A549 (cell line): Measurements from ENCODE around the gene ASH1L.

Experiments used
- BHLHE40 ChIP-seq: IDR thresholded peaks from 2 replicates; pipeline ENCODE4 v1.6.1; 2012; ENCODE audit warnings: low read depth, low read length, inconsistent platforms
- EHF ChIP-seq: fragments of 250-450 bp; sonication (Bioruptor Pico); IDR thresholded peaks from 2 replicates; pipeline ENCODE4 v1.5.0; 2020; ENCODE audit warnings: mild to moderate bottlenecking
- EHMT2 ChIP-seq: fragments of 200-600 bp; sonication (generic); IDR thresholded peaks from 2 replicates; pipeline ENCODE4 v1.6.1; 2016; ENCODE audit warnings: antibody characterized with exemption, low read depth, mild to moderate bottlenecking, moderate library complexity
- EP300 ChIP-seq, 2 experiments: fragments of >200 bp; sonication (Bioruptor Twin); formaldehyde crosslinking; IDR thresholded peaks; 2 replicates in 1 of 2; 3 replicates in 1 of 2; pipeline ENCODE4 v1.6.1; 2016 to 2017
- MAZ ChIP-seq: fragments of 150-350 bp; IDR thresholded peaks from 2 replicates; pipeline ENCODE4 v1.6.1; 2014; ENCODE audit warnings: antibody characterized with exemption, low read depth, low read length, borderline replicate concordance
- POLR2A ChIP-seq: IDR thresholded peaks from 2 replicates; pipeline ENCODE4 v1.6.1; 2012; ENCODE audit warnings: mild to moderate bottlenecking, low read length
- RAD21 ChIP-seq, 2 experiments: fragments of >200 bp in 1 of 2; sonication (Bioruptor Twin) in 1 of 2; formaldehyde crosslinking in 1 of 2; IDR thresholded peaks in 1 of 2; conservative IDR thresholded peaks in 1 of 2; 2 replicates in 1 of 2; 3 replicates in 1 of 2; pipeline ENCODE4 v1.6.1; 2012 to 2018; ENCODE audit warnings: inconsistent platforms in 1 of 2
- TF ChIP-seq, protein P1 (sequence below): fragments of >200 bp; sonication (Bioruptor Twin); formaldehyde crosslinking; IDR thresholded peaks from 3 replicates; pipeline ENCODE4 v1.5.1; 2016

DNA sequence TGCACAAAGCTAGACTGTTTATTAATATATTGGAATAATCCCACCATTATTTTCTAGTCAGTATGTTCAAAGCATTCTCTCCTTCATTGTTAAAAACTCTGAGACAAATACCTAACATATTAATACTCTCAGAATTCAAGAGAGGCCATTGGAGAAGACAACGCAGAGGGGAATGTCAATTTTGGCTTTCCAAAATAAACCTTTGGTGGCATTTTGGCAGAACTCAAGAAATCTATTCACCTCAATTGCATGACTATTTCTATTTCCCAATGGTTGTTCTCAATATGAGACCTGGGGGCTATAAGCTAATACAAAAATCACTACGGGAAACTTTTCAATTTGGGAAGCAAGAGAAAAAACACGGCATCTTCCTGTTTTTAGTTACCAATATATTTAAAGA is 183.4 kb downstream of the ASH1L start:
- TF ChIP-seq POLR2A = no peak
- TF ChIP-seq, protein P1, sequence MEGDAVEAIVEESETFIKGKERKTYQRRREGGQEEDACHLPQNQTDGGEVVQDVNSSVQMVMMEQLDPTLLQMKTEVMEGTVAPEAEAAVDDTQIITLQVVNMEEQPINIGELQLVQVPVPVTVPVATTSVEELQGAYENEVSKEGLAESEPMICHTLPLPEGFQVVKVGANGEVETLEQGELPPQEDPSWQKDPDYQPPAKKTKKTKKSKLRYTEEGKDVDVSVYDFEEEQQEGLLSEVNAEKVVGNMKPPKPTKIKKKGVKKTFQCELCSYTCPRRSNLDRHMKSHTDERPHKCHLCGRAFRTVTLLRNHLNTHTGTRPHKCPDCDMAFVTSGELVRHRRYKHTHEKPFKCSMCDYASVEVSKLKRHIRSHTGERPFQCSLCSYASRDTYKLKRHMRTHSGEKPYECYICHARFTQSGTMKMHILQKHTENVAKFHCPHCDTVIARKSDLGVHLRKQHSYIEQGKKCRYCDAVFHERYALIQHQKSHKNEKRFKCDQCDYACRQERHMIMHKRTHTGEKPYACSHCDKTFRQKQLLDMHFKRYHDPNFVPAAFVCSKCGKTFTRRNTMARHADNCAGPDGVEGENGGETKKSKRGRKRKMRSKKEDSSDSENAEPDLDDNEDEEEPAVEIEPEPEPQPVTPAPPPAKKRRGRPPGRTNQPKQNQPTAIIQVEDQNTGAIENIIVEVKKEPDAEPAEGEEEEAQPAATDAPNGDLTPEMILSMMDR = no peak
- TF ChIP-seq EHMT2 = no peak
- TF ChIP-seq BHLHE40 = no peak
- no peak for TF ChIP-seq EP300 (IDR thresholded peaks at IDR 0.05)
- TF ChIP-seq EHF (CRISPR knock-in tag) = no peak
- TF ChIP-seq MAZ = no peak
- TF ChIP-seq RAD21 (conservative IDR thresholded peaks at IDR 0.05 in 1 of 2, IDR thresholded peaks at IDR 0.05 in 1 of 2) = no peak
